PC-3 (cell line): ENCODE results near the gene CIITA.

Experiments
- CTCF ChIP-seq: fragments of 300-600 bp; sonication (generic); conservative IDR thresholded peaks from 2 replicates; pipeline ENCODE4 v1.5.1; 2017; ENCODE audit warnings: antibody characterized with exemption, low read depth, mild to moderate bottlenecking, low read length
- EZH2 ChIP-seq: fragments of 300-600 bp; sonication (generic); IDR thresholded peaks from one replicate; pipeline ENCODE4 v1.6.1; 2017; ENCODE audit warnings: antibody characterized with exemption, mild to moderate bottlenecking, low read length; ENCODE audit not compliant: unreplicated experiment

GRCh38 chr16:10964891-10965326 is 87.9 kb downstream of the CIITA start:
- TF ChIP-seq CTCF (no peak), EZH2 (no peak)
